Activated CD4-positive, alpha-beta T cell treated with anti-CD3 and anti-CD28 coated beads, Interleukin-2, amount 10 ng/mL, durations not matched to agents 7 days and 5 days (primary cell): ENCODE measurements around the gene GRM1. TPM values are rescaled to one million over a fixed set of nuclear protein-coding genes. Genes with fewer than 3 reads are reported as not detected.

ENCODE experiments used
- CTCF ChIA-PET: fragments of 350-600 bp; sonication (Branson Sonifier 250); formaldehyde crosslinking; loops from one replicate; lab custom pipeline; 2021; ENCODE audit warnings: antibody characterized with exemption; lab: Charles Lee
- POLR2A ChIA-PET: fragments of 350-600 bp; sonication (Branson Sonifier 250); formaldehyde crosslinking; loops from one replicate; lab custom pipeline; 2021; ENCODE audit warnings: antibody characterized with exemption; lab: Charles Lee
- DNase-seq: peaks from one replicate; pipeline ENCODE4 v3.0.0-alpha.2; 2020
- H3K27ac Mint-ChIP-seq: one replicate; pipeline ENCODE4 v1.8.0; 2021; ENCODE audit warnings: mild to moderate bottlenecking, moderate library complexity, mixed read lengths
- H3K27me3 Mint-ChIP-seq: one replicate; pipeline ENCODE4 v1.8.0; 2021; ENCODE audit warnings: mixed read lengths
- H3K36me3 Mint-ChIP-seq: one replicate; pipeline ENCODE4 v1.8.0; 2021; ENCODE audit warnings: low read depth, mixed read lengths
- H3K4me1 Mint-ChIP-seq: one replicate; pipeline ENCODE4 v1.8.0; 2021; ENCODE audit warnings: mixed read lengths
- H3K4me3 Mint-ChIP-seq: one replicate; pipeline ENCODE4 v1.8.0; 2021; ENCODE audit warnings: mild to moderate bottlenecking, moderate library complexity, mixed read lengths
- H3K9me3 Mint-ChIP-seq: one replicate; pipeline ENCODE4 v1.8.0; 2021; ENCODE audit warnings: mixed read lengths
- total RNA-seq, 2 experiments: library from RNA; stranded (reverse); gene quantifications; one replicate each; pipeline ENCODE4 v1.2.3, GENCODE V29; 2021

GRM1 gene
- total RNA-seq, 2 experiments from 2014 or later = not detected

GRCh38 chr6:146361128-146361924 is 332.5 kb downstream of the GRM1 start:
- Mint-ChIP-seq H3K9me3 (no peaks in the 10 kb centered on the region), H3K4me3 (no peak overlapping the region), H3K4me1 (peaks cover 7% of the 10 kb centered on the region), H3K36me3 (no peaks in the 10 kb centered on the region), H3K27me3 (no peaks in the 10 kb centered on the region), H3K27ac (no peak overlapping the region)
- DNase-seq = no peak
- ChIA-PET CTCF (no interaction called here), POLR2A (no interaction called here)

DNA sequence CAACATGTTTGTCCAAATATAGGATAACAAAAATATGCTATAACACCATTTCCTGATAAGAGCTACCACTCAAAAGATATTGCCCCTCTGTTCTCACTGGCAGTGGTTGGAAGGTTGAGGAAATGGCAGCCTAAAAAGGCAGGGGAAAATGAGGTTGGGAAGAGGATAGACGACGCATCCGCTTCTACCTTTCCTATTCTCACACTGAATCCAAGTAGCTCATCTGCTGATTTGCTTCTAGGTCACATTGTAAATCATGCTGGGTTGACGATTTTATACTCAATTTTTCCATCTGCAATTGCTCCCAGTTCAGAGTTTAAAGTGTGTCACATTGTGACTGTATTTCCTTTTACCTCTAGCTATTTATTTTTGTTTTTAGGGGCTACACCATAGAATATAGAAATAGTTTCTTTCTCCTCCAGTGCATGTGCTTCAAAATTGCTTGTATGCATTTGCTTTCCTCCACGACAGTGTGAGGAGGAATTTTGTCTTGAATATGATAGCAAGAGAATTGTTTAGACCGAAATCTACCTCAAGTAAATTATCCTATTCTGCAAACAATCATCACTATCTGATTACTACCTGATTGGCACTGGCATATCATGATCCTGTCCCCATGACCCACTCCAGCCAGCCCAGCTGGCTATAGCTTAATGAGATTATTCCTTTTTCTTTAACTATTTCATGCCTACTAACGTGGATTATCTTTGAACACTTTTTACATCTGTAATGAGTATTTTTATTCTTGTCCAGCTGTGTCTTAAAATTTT is 335.2 kb downstream of the GRM1 start:
- ChIA-PET CTCF (no interaction called here), POLR2A (interaction anchor here (0.7 kb wide), 1 partner anchor 71 kb away, joined by 6 read pairs; no protein-coding TSS in a partner anchor)
- H3K27me3 Mint-ChIP-seq = no peaks in the 10 kb centered on the region
- no peaks in the 10 kb centered on the region for H3K4me1 Mint-ChIP-seq
- H3K4me3 Mint-ChIP-seq = no peak overlapping the region
- no peaks in the 10 kb centered on the region for H3K36me3 Mint-ChIP-seq
- no peak overlapping the region for H3K27ac Mint-ChIP-seq
- no peaks in the 10 kb centered on the region for H3K9me3 Mint-ChIP-seq
- DNase-seq = no peak

DNA sequence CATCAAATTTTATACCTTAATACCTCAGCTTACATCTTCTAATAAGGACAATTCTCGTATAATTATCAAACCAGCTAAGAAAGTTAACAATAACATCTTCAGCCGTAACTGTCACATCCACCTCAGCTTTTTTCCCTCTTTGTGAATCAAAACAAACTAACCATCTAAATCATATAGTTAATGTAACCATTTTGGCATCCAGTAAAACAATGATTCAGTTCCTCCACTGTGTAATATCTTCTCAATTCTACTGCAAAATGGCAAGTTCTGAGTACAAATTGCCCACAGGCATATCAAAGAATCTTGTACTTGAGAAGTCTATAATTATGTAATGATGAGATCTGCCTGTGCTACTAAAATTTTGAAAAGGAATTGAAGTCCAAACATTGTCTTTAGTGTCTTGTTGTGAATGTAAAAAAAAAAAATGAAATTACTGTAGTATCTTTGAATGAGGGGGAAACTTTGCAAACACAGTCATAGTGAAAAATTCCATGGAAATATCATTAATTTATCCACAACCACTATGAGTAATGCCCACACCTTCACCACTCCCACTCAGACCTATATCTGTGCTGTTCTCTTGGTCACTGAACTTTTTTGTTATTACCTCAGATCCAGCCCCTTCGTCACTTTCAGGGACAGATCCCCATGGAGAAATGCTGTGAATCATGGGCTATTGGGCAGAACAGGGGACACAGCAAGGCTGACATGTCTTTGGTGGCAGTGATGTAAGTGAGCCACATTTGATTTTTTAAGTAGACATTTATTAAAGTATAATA is 336.1 kb downstream of the GRM1 start:
- Mint-ChIP-seq H3K27me3 (no peaks in the 10 kb centered on the region), H3K36me3 (no peaks in the 10 kb centered on the region), H3K4me3 (no peak overlapping the region), H3K27ac (no peak overlapping the region), H3K4me1 (no peaks in the 10 kb centered on the region), H3K9me3 (no peaks in the 10 kb centered on the region)
- POLR2A ChIA-PET = no interaction called here
- CTCF ChIA-PET = no interaction called here
- no peak for DNase-seq

DNA sequence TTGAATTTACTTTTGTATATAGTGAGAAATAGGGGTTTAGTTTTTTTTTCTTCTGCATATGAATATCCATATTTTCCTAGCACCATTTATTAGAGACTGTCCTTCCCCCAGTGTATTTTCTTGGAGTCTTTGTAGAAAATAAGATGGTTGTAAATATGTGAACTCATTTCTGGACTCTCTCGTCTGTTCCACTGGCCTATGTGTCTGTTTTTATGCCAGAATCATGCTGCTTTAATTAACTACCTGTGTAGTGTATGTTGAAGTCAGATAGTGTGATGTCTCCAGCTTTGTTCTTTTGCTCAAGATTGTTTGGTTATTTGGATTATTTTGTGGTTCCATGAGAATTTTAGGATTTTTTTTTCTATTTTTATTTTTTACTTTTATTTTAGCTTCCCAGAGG is 338.2 kb downstream of the GRM1 start:
- ChIA-PET CTCF (no interaction called here), POLR2A (no interaction called here)
- H3K4me1 Mint-ChIP-seq = no peaks in the 10 kb centered on the region
- no peaks in the 10 kb centered on the region for H3K36me3 Mint-ChIP-seq
- DNase-seq = no peak
- H3K27me3 Mint-ChIP-seq = no peaks in the 10 kb centered on the region
- H3K9me3 Mint-ChIP-seq = no peaks in the 10 kb centered on the region
- no peak overlapping the region for H3K4me3 Mint-ChIP-seq
- no peak overlapping the region for H3K27ac Mint-ChIP-seq

DNA sequence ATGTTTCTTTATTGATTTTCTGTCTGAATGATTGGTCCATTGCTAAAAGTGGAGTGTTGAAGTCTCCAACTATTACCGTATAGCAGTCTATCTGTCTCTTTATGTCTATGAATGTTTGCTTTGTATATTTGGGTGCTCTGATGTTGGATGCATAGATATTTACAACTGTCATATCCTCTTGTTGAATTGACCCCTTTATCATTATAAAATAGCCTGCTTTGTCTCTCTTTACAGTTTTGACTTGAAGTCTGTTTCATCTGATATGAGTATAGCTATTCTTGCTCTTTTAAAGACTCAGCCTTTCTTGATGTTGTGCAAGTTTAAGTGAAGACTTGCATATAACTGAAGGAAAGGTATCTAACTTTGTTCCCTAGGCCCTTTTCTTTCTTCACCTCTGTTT is 341.0 kb downstream of the GRM1 start:
- Mint-ChIP-seq H3K4me1 (no peaks in the 10 kb centered on the region), H3K27ac (no peak overlapping the region), H3K9me3 (no peaks in the 10 kb centered on the region), H3K36me3 (no peaks in the 10 kb centered on the region), H3K4me3 (no peak overlapping the region), H3K27me3 (no peaks in the 10 kb centered on the region)
- POLR2A ChIA-PET = no interaction called here
- CTCF ChIA-PET = no interaction called here
- no peak for DNase-seq

- Mint-ChIP-seq H3K27me3 (no peaks in the 10 kb centered on the region), H3K4me1 (no peaks in the 10 kb centered on the region), H3K27ac (no peak overlapping the region), H3K4me3 (no peak overlapping the region), H3K36me3 (no peaks in the 10 kb centered on the region), H3K9me3 (no peaks in the 10 kb centered on the region)
- DNase-seq = no peak
- POLR2A ChIA-PET = no interaction called here
- CTCF ChIA-PET = no interaction called here
Measured at GRCh38 chr6:146381486-146381885, 352.6 kb downstream of the GRM1 start.

GRCh38 chr6:146388736-146389364 is 360.0 kb downstream of the GRM1 start:
- Mint-ChIP-seq H3K27ac (no peak overlapping the region), H3K4me3 (no peak overlapping the region), H3K9me3 (no peaks in the 10 kb centered on the region), H3K36me3 (no peaks in the 10 kb centered on the region), H3K4me1 (no peaks in the 10 kb centered on the region), H3K27me3 (no peaks in the 10 kb centered on the region)
- DNase-seq = no peak
- ChIA-PET POLR2A (no interaction called here), CTCF (no interaction called here)

- no peak for DNase-seq
- no peaks in the 10 kb centered on the region for H3K27me3 Mint-ChIP-seq
- H3K27ac Mint-ChIP-seq = no peak overlapping the region
- H3K4me3 Mint-ChIP-seq = no peak overlapping the region
- H3K9me3 Mint-ChIP-seq = no peaks in the 10 kb centered on the region
- CTCF ChIA-PET = no interaction called here
- no peaks in the 10 kb centered on the region for H3K36me3 Mint-ChIP-seq
- H3K4me1 Mint-ChIP-seq = no peaks in the 10 kb centered on the region
- POLR2A ChIA-PET = no interaction called here
Measured at GRCh38 chr6:146389740-146390139, 360.9 kb downstream of the GRM1 start.

- Mint-ChIP-seq H3K36me3 (no peaks in the 10 kb centered on the region), H3K4me3 (no peak overlapping the region)
- POLR2A ChIA-PET = no interaction called here
Measured at GRCh38 chr6:146397638-146398037, 368.8 kb downstream of the GRM1 start.

GRCh38 chr6:146402476-146402875 is 373.6 kb downstream of the GRM1 start:
- CTCF ChIA-PET = interaction anchor here (0.5 kb wide), 1 partner anchor 10 kb away, joined by 3 read pairs; no protein-coding TSS in a partner anchor
- DNase-seq = no peak
- no peaks in the 10 kb centered on the region for H3K36me3 Mint-ChIP-seq
- H3K27ac Mint-ChIP-seq = no peak overlapping the region
- POLR2A ChIA-PET = no interaction called here
- no peaks in the 10 kb centered on the region for H3K4me1 Mint-ChIP-seq
- H3K9me3 Mint-ChIP-seq = no peaks in the 10 kb centered on the region
- no peak overlapping the region for H3K4me3 Mint-ChIP-seq
- no peaks in the 10 kb centered on the region for H3K27me3 Mint-ChIP-seq

More at GRCh38 chr6:146397638-146398037, 368.8 kb downstream of the GRM1 start:
- H3K4me1 Mint-ChIP-seq = no peaks in the 10 kb centered on the region
- no peak for DNase-seq
- H3K27ac Mint-ChIP-seq = no peak overlapping the region
- H3K27me3 Mint-ChIP-seq = no peaks in the 10 kb centered on the region
- CTCF ChIA-PET = no interaction called here
- no peaks in the 10 kb centered on the region for H3K9me3 Mint-ChIP-seq

DNA sequence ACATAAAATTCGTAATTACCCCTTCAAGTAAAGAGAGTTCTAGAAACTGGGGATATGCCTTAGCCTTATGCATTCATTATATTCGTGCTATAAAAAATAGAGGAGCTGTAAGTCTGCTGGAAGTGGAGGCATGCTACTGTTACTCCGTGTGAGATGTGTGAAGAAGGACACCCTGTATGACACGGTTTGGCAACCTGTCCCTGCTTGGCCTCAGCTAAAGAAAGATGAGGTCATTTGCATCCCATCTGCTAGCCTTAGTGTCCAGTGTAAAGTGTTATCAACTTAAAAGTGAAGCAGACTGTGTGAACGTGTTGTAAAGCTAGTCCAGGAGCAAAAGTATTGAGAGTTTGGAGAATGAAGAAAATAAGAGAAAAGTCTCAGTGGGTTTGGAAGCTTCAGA is 379.7 kb downstream of the GRM1 start:
- CTCF ChIA-PET = no interaction called here
- Mint-ChIP-seq H3K36me3 (no peaks in the 10 kb centered on the region), H3K4me1 (no peaks in the 10 kb centered on the region), H3K27me3 (no peaks in the 10 kb centered on the region), H3K9me3 (no peaks in the 10 kb centered on the region), H3K27ac (no peak overlapping the region), H3K4me3 (no peak overlapping the region)
- POLR2A ChIA-PET = no interaction called here
- no peak for DNase-seq

DNA sequence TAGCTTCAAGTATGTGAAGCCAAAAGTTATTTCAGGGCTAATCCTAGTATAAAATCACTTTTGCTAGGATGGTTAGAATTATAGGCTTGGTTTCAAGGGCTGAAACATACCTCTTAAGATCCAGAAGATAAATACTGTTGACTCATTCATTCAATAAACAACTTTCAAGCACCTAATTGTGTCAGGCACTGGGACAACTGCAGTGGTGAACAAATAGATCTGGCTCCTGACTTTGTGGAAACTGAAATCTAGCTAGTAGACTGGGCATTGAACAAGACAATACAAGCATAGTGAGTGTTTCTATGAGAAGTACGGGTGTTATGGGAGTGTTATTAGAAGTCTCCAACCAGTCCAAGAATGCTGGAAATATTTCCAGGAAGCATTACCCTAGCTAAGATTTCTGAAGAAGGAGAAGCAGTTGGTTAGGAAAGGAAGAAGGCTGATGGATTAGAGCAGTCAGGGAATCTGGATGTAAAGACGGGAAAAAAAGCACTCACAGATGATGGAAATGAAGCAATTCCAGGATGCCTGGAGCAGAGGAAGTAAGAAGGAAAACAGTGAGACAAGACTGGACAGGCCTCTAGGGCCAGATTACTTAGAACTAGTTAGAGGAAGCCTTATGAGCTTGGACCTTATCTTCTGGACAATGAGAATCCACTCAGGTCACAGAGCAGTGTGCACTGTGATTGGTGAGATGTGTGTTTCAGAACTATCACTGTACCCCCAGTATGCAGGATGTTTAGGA is 382.2 kb downstream of the GRM1 start:
- ChIA-PET POLR2A (no interaction called here), CTCF (no interaction called here)
- no peaks in the 10 kb centered on the region for H3K9me3 Mint-ChIP-seq
- no peaks in the 10 kb centered on the region for H3K36me3 Mint-ChIP-seq
- no peak overlapping the region for H3K4me3 Mint-ChIP-seq
- no peaks in the 10 kb centered on the region for H3K27me3 Mint-ChIP-seq
- H3K4me1 Mint-ChIP-seq = no peaks in the 10 kb centered on the region
- DNase-seq = no peak
- no peak overlapping the region for H3K27ac Mint-ChIP-seq
